OCI-LY3 (cell line): Measurements from ENCODE around the gene SLCO4A1.

ENCODE experiments used
- CTCF ChIP-seq: fragments of 200-600, 300-600 bp; sonication (generic); IDR thresholded peaks from 2 replicates; pipeline ENCODE4 v1.5.1; 2014; ENCODE audit warnings: antibody characterized with exemption, low read length, low read depth
- EZH2phosphoT487 ChIP-seq: fragments of 200-600 bp; shearing (Covaris generic); IDR thresholded peaks from 2 replicates; pipeline ENCODE4 v1.6.1; 2018; ENCODE audit warnings: antibody characterized with exemption, mixed run types, low read depth

DNA sequence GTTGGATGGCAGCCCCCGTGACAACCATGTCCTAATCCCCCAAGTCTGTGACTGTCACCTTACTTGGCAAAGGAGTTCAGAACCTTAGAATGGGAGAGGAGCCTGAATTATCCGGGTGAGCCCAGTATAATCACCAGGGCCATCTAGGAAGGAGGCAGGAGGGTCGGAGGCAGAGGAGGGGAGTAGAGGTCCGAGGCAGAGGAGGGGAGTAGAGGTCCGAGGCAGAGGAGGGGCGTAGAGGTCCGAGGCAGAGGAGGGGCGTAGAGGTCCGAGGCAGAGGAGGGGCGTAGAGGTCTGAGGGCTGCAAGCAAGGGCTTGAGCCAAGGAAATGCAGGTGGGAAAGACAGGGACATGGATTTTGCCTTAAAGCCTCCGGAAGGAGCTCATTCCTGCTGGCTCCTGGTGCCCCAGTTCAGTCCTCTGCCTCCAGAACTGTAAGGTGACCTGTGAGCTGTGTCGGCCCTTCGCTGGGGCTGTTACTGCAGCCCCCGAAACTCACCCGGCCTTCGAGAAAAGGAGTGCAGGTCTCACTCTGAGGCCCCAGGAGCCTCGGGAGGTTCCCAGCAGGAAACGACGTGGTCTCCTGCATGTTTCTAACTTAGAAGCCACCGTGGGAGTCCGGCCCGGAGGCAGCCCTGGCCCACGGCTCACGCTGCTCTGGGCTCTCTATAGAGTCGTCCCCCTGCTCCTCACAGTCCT, 20.0 kb upstream of the SLCO4A1 start:
- TF ChIP-seq CTCF (no peak), EZH2phosphoT487 (no peak)
